KG1 (cell line): Measurements from ENCODE around the gene TACC2.
"Not testable (repeated sequence)": the region's sequence is repeated elsewhere in the genome, so short reads cannot be mapped to it uniquely, and the experiment has no call there.

Experiments
- DNase-seq: peaks from one replicate; lab custom pipeline; 2025; lab: John Stamatoyannopoulos, UW

TACC2 gene

GRCh38 chr10:122023257-122023656, 34.3 kb downstream of the TACC2 start:
- DNase-seq, result not testable (repeated sequence)

GRCh38 chr10:122029499-122030199, 40.7 kb downstream of the TACC2 start:
- DNase-seq, result no peak

GRCh38 chr10:122030200-122030552, 41.2 kb downstream of the TACC2 start:
- DNase-seq, result no peak

- DNase-seq, result no peak
Measured at GRCh38 chr10:122033224-122033926, 44.4 kb downstream of the TACC2 start.

- no peak for DNase-seq
Measured at GRCh38 chr10:122034149-122034756, 45.3 kb downstream of the TACC2 start.

- no peak for DNase-seq
Measured at GRCh38 chr10:122040786-122041185, 51.8 kb downstream of the TACC2 start.

GRCh38 chr10:122042836-122043235, 53.9 kb downstream of the TACC2 start:
- DNase-seq, result no peak

- no peak for DNase-seq
Measured at GRCh38 chr10:122044045-122044661, 55.2 kb downstream of the TACC2 start.

- DNase-seq, result no peak
Measured at GRCh38 chr10:122044713-122045112, 55.8 kb downstream of the TACC2 start.

- no peak for DNase-seq
Measured at GRCh38 chr10:122045212-122045611, 56.2 kb downstream of the TACC2 start.

- DNase-seq, result no peak
Measured at GRCh38 chr10:122047560-122047959, 58.6 kb downstream of the TACC2 start.

GRCh38 chr10:122049076-122049475, 60.1 kb downstream of the TACC2 start:
- DNase-seq, result no peak

- DNase-seq, result no peak
Measured at GRCh38 chr10:122050311-122050710, 61.3 kb downstream of the TACC2 start.

GRCh38 chr10:122050811-122051210, 61.8 kb downstream of the TACC2 start:
- DNase-seq, result no peak

GRCh38 chr10:122051609-122052385, 62.8 kb downstream of the TACC2 start:
- no peak for DNase-seq

- no peak for DNase-seq
Measured at GRCh38 chr10:122052701-122053100, 63.7 kb downstream of the TACC2 start.

GRCh38 chr10:122053314-122053713, 64.4 kb downstream of the TACC2 start:
- no peak for DNase-seq

GRCh38 chr10:122054048-122055025, 65.4 kb downstream of the TACC2 start:
- DNase-seq, result no peak

GRCh38 chr10:122055252-122055651, 66.3 kb downstream of the TACC2 start:
- DNase-seq, result no peak

GRCh38 chr10:122056431-122057094, 67.6 kb downstream of the TACC2 start:
- DNase-seq, result no peak
